ENCODE data around the gene SOCS6. TPM values are rescaled to one million over a fixed set of nuclear protein-coding genes. Genes with fewer than 3 reads are reported as not detected.

SOCS6 gene
- total RNA-seq, 2 experiments from 2014 or later, result 0.92 to 0.97 TPM

GRCh38 chr18:70292628-70293027 lies 3.8 kb downstream of the SOCS6 start:
- Mint-ChIP-seq H3K27ac (no peak overlapping the region), H3K36me3 (ENCODE audit: low read depth) (no peaks in the 10 kb centered on the region), H3K4me3 (no peak overlapping the region), H3K27me3 (ENCODE audit: low read depth) (peaks cover 31% of the 10 kb centered on the region), H3K4me1 (ENCODE audit: low read depth) (peaks cover 8% of the 10 kb centered on the region), H3K9me3 (ENCODE audit: insufficient read depth) (no peaks in the 10 kb centered on the region)
- ATAC-seq (no peak), DNase-seq (no peak)
- POLR2A ChIA-PET, result no interaction called here
- CTCF ChIA-PET, result no interaction called here

- ChIA-PET POLR2A (no interaction called here), CTCF (no interaction called here)
- H3K36me3 Mint-ChIP-seq (ENCODE audit: low read depth), result no peaks in the 10 kb centered on the region
- peaks cover 8% of the 10 kb centered on the region for H3K4me1 Mint-ChIP-seq (ENCODE audit: low read depth)
- ATAC-seq (no peak), DNase-seq (no peak)
- no peak overlapping the region for H3K27ac Mint-ChIP-seq
- no peaks in the 10 kb centered on the region for H3K9me3 Mint-ChIP-seq (ENCODE audit: insufficient read depth)
- peaks cover 29% of the 10 kb centered on the region for H3K27me3 Mint-ChIP-seq (ENCODE audit: low read depth)
- H3K4me3 Mint-ChIP-seq, result no peak overlapping the region
Measured at GRCh38 chr18:70293166-70293565, 4.3 kb downstream of the SOCS6 start.

- H3K4me1 Mint-ChIP-seq (ENCODE audit: low read depth), result peaks cover 8% of the 10 kb centered on the region
- H3K36me3 Mint-ChIP-seq (ENCODE audit: low read depth), result no peaks in the 10 kb centered on the region
- CTCF ChIA-PET, result interaction anchor here (0.5 kb wide), 1 partner anchor 743 kb away, joined by 3 read pairs; no protein-coding TSS in a partner anchor
- H3K27me3 Mint-ChIP-seq (ENCODE audit: low read depth), result peaks cover 28% of the 10 kb centered on the region
- ATAC-seq (no peak), DNase-seq (no peak)
- no peak overlapping the region for H3K4me3 Mint-ChIP-seq
- POLR2A ChIA-PET, result no interaction called here
- no peak overlapping the region for H3K27ac Mint-ChIP-seq
- no peaks in the 10 kb centered on the region for H3K9me3 Mint-ChIP-seq (ENCODE audit: insufficient read depth)
Measured at GRCh38 chr18:70294471-70295191, 5.8 kb downstream of the SOCS6 start.

- H3K27ac Mint-ChIP-seq, result no peak overlapping the region
- peaks cover 3% of the 10 kb centered on the region for H3K4me1 Mint-ChIP-seq (ENCODE audit: low read depth)
Measured at GRCh38 chr18:70295192-70296188, 6.6 kb downstream of the SOCS6 start.

GRCh38 chr18:70296289-70296688 lies 7.4 kb downstream of the SOCS6 start:
- ChIA-PET POLR2A (no interaction called here), CTCF (no interaction called here)
- H3K4me1 Mint-ChIP-seq (ENCODE audit: low read depth), result peaks cover 3% of the 10 kb centered on the region
- no peak overlapping the region for H3K4me3 Mint-ChIP-seq
- no peaks in the 10 kb centered on the region for H3K36me3 Mint-ChIP-seq (ENCODE audit: low read depth)
- H3K9me3 Mint-ChIP-seq (ENCODE audit: insufficient read depth), result no peaks in the 10 kb centered on the region
- DNase-seq, result no peak
- peaks cover 14% of the 10 kb centered on the region for H3K27me3 Mint-ChIP-seq (ENCODE audit: low read depth)
- H3K27ac Mint-ChIP-seq, result no peak overlapping the region
- ATAC-seq, result no peak

More at GRCh38 chr18:70295192-70296188, 6.6 kb downstream of the SOCS6 start:
- H3K4me3 Mint-ChIP-seq, result no peak overlapping the region
- no peaks in the 10 kb centered on the region for H3K36me3 Mint-ChIP-seq (ENCODE audit: low read depth)
- CTCF ChIA-PET, result interaction anchor here (0.5 kb wide), 1 partner anchor 742 kb away, joined by 3 read pairs; no protein-coding TSS in a partner anchor
- DNase-seq (no peak), ATAC-seq (no peak)
- POLR2A ChIA-PET, result no interaction called here
- H3K27me3 Mint-ChIP-seq (ENCODE audit: low read depth), result peaks cover 22% of the 10 kb centered on the region
- H3K9me3 Mint-ChIP-seq (ENCODE audit: insufficient read depth), result no peaks in the 10 kb centered on the region

GRCh38 chr18:70296781-70297180 lies 7.9 kb downstream of the SOCS6 start:
- peaks cover 3% of the 10 kb centered on the region for H3K4me1 Mint-ChIP-seq (ENCODE audit: low read depth)
- peaks cover 10% of the 10 kb centered on the region for H3K27me3 Mint-ChIP-seq (ENCODE audit: low read depth)
- ChIA-PET CTCF (no interaction called here), POLR2A (no interaction called here)
- no peak overlapping the region for H3K27ac Mint-ChIP-seq
- H3K4me3 Mint-ChIP-seq, result no peak overlapping the region
- ATAC-seq (no peak), DNase-seq (no peak)
- H3K36me3 Mint-ChIP-seq (ENCODE audit: low read depth), result no peaks in the 10 kb centered on the region
- H3K9me3 Mint-ChIP-seq (ENCODE audit: insufficient read depth), result no peaks in the 10 kb centered on the region

- no peaks in the 10 kb centered on the region for H3K9me3 Mint-ChIP-seq (ENCODE audit: insufficient read depth)
- peaks cover 4% of the 10 kb centered on the region for H3K27me3 Mint-ChIP-seq (ENCODE audit: low read depth)
- H3K27ac Mint-ChIP-seq, result no peak overlapping the region
- no peaks in the 10 kb centered on the region for H3K4me1 Mint-ChIP-seq (ENCODE audit: low read depth)
- DNase-seq, result no peak
- no peak for ATAC-seq
- H3K36me3 Mint-ChIP-seq (ENCODE audit: low read depth), result no peaks in the 10 kb centered on the region
- H3K4me3 Mint-ChIP-seq, result no peak overlapping the region
- CTCF ChIA-PET, result no interaction called here
- POLR2A ChIA-PET, result no interaction called here
Measured at GRCh38 chr18:70299393-70299792, 10.5 kb downstream of the SOCS6 start.

- Mint-ChIP-seq H3K36me3 (ENCODE audit: low read depth) (no peaks in the 10 kb centered on the region), H3K27ac (no peak overlapping the region), H3K4me3 (no peak overlapping the region), H3K27me3 (ENCODE audit: low read depth) (no peaks in the 10 kb centered on the region), H3K4me1 (ENCODE audit: low read depth) (no peaks in the 10 kb centered on the region), H3K9me3 (ENCODE audit: insufficient read depth) (no peaks in the 10 kb centered on the region)
- DNase-seq, result no peak
- ATAC-seq, result no peak
- POLR2A ChIA-PET, result no interaction called here
- CTCF ChIA-PET, result no interaction called here
Measured at GRCh38 chr18:70301667-70302066, 12.8 kb downstream of the SOCS6 start.

GRCh38 chr18:70308555-70309294 lies 19.9 kb downstream of the SOCS6 start:
- H3K9me3 Mint-ChIP-seq (ENCODE audit: insufficient read depth), result peaks cover 6% of the 10 kb centered on the region
- DNase-seq (no peak), ATAC-seq (no peak)
- ChIA-PET CTCF (no interaction called here), POLR2A (no interaction called here)
- H3K4me3 Mint-ChIP-seq, result no peak overlapping the region
- H3K27ac Mint-ChIP-seq, result no peak overlapping the region
- peaks cover 3% of the 10 kb centered on the region for H3K27me3 Mint-ChIP-seq (ENCODE audit: low read depth)
- H3K4me1 Mint-ChIP-seq (ENCODE audit: low read depth), result no peaks in the 10 kb centered on the region
- no peaks in the 10 kb centered on the region for H3K36me3 Mint-ChIP-seq (ENCODE audit: low read depth)

GRCh38 chr18:70310560-70311320 lies 21.9 kb downstream of the SOCS6 start:
- CTCF ChIA-PET, result no interaction called here
- H3K4me3 Mint-ChIP-seq, result no peak overlapping the region
- DNase-seq, result no peak
- H3K36me3 Mint-ChIP-seq (ENCODE audit: low read depth), result no peaks in the 10 kb centered on the region
- no peak for ATAC-seq
- peaks cover 6% of the 10 kb centered on the region for H3K9me3 Mint-ChIP-seq (ENCODE audit: insufficient read depth)
- no peaks in the 10 kb centered on the region for H3K4me1 Mint-ChIP-seq (ENCODE audit: low read depth)
- H3K27ac Mint-ChIP-seq, result no peak overlapping the region
- POLR2A ChIA-PET, result no interaction called here
- peaks cover 3% of the 10 kb centered on the region for H3K27me3 Mint-ChIP-seq (ENCODE audit: low read depth)

- no peaks in the 10 kb centered on the region for H3K4me1 Mint-ChIP-seq (ENCODE audit: low read depth)
- ATAC-seq (no peak), DNase-seq (no peak)
- no peak overlapping the region for H3K4me3 Mint-ChIP-seq
- peaks cover 6% of the 10 kb centered on the region for H3K9me3 Mint-ChIP-seq (ENCODE audit: insufficient read depth)
- ChIA-PET POLR2A (no interaction called here), CTCF (no interaction called here)
- H3K27me3 Mint-ChIP-seq (ENCODE audit: low read depth), result peaks cover 3% of the 10 kb centered on the region
- no peaks in the 10 kb centered on the region for H3K36me3 Mint-ChIP-seq (ENCODE audit: low read depth)
- no peak overlapping the region for H3K27ac Mint-ChIP-seq
Measured at GRCh38 chr18:70311726-70312125, 22.9 kb downstream of the SOCS6 start.
